GM19467 (cell line): Measurements from ENCODE around the gene ALDH1L1.

Experiments used
- ATAC-seq: cut with Tn5 transposase; IDR thresholded peaks from one replicate; pipeline ENCODE4 v1.9.1; 2021; ENCODE audit warnings: mild to moderate bottlenecking, moderate library complexity; ENCODE audit not compliant: unreplicated experiment

The ALDH1L1 gene

GRCh38 chr3:126124148-126124868, 56.1 kb downstream of the ALDH1L1 start:
- ATAC-seq, result no peak

- no peak for ATAC-seq
Measured at GRCh38 chr3:126121632-126122031, 58.8 kb downstream of the ALDH1L1 start.

GRCh38 chr3:126121074-126121473, 59.3 kb downstream of the ALDH1L1 start:
- ATAC-seq, result no peak

DNA sequence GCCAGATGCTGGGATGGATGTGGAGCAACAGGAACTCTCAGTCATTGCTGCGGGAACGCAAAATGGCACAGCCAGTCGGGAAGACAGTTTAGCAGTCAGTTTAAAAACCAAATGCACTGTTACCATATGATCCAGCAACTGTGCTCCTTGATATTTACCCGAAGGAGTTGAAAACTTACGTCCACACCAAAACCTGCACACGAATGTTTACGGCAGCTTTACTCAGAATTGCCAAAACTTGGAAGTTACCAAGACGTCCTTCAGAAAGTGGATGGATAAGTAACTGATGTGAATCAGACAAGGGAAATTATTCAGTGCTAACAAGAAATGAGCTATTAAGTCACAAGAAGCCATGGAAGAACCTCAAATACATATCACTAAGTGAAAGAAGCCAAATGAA, 60.4 kb downstream of the ALDH1L1 start:
- no peak for ATAC-seq

- ATAC-seq, result no peak
Measured at GRCh38 chr3:126119008-126119675, 61.2 kb downstream of the ALDH1L1 start.

GRCh38 chr3:126118591-126118990, 61.8 kb downstream of the ALDH1L1 start:
- ATAC-seq, result no peak

DNA sequence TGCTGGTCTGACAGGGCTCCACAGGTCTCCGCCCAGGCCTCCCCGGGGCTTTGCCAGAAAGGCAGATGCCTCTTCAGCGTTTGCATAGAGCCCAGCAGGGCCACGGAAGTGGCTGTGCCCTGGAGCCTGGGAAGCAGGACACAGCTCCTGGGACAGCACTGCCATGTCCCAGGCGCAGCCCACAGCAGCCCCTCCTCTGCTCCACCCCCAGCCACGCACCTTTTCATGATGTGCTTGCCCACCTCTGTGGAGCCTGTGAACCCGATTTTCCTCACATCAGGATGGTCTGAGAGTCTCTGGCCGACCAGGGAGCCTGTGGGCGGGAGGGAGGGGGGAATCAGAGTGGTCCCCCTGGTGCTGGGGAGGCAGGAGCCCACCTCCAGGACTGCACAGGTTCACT, 62.6 kb downstream of the ALDH1L1 start:
- no peak for ATAC-seq

DNA sequence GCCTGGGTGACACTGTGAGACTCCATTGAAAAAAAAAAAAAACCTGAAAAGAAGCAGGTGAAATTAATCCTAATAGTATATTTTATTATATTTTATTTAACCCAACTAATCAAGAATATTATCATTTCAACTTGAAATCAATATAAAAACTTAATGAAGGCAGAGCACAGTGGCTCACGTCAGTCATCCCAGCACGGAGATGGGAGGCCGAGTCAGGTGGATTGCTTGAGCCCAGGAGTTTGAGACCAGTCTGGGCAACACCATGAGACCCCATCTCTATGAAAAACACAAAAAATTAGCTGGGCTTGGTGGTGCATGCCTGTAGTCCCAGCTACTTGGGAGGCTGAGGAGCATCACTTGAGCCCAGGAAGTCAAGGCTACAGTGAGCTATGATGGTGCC, 63.2 kb downstream of the ALDH1L1 start:
- no peak for ATAC-seq

DNA sequence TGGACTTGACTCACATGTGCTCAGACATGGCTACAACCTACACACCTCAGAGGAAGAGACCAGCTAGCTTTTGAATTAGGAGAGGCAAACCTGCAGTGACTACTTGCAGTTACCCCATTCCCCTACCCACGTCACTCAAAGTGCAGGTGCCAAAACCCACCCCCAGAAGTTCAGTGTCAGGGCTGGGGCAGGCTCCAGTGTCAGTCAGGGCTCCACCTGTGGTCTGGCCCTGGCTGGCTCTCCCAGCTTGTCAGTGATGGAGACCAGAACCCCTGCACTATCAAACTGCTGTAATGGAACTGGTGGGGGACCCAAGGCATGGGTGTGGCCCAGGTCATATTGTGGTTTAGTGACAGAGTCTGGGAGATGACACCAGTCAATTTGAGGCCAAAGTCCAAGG, 63.9 kb downstream of the ALDH1L1 start:
- ATAC-seq, result no peak

DNA sequence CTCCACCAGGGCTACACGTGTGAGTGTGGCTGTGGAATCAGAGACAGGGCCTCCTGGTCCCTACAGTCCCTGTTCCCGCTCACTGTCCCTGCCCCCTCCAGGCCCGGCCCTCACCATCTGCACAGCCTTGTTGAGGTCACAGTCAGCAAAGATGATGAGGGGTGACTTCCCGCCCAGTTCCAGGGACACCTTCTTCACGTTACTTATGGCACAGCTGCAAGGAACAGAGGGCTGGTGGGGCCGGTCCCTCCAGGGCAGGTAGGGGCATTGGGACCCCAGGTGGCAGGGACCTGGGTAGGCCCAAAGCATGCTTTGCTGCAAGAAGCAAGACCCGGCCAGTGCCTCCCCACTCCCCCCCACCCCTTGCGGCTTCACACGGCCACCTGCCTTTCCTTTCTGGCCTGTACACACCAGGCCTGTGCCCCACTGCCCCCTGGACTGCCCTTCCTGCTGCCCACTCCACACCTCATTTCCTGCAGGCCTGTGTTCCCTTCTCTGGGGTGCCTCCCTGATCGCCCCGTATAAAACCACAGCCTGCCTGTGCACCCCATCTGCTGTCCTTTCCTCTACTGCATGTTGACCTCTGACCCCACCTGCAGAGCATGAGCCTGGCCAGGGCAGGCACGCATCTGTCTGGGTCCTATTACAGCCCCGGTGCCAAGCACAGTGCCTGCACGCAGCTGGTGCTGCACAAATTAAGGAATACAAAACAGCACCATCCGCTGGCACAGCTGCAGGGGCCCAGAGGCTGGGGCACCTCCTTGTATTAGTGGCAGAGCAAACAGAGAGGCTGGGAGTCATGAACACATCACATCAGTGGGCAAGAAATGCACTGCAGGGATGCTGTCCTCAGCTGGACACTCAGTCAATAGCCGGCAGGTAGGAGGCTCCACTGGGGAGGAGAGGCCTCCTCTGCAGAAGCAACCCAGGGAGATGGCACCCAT, 65.7 kb downstream of the ALDH1L1 start:
- ATAC-seq, result no peak

DNA sequence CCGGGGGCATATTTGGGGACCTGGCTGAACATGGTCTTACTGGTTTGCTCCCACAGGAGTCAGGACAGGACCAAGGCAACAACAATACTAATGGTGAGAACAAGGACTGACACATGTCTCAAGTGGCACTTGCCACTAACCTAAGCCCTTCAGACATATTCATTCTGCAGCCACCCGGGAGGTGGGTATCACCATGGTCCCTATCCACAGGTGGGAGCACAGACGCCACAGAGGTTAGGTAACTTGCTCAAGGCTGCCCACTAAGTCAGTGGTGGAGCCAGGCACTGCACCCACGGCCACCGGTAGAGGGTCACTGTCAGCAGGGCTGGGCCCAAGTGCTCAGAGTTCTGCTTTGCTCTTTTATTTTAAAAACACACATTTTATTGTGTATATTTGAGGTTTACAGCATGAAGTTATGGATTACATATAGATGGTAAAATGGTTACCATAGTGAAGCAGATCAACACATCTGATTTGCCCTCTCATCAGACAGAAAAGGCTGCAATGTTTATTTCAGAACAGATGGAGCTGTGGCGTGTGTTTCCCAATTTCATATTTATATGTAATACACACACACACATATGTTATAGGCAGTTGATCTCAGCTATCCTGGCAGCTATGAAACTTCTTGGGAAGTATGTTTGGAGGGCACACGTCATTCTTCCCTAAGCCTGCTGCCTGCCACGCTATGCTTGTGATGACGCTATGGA, 66.5 kb downstream of the ALDH1L1 start:
- no peak for ATAC-seq

GRCh38 chr3:126113238-126113555, 67.2 kb downstream of the ALDH1L1 start:
- ATAC-seq, result no peak

GRCh38 chr3:126112531-126113237, 67.7 kb downstream of the ALDH1L1 start:
- no peak for ATAC-seq

DNA sequence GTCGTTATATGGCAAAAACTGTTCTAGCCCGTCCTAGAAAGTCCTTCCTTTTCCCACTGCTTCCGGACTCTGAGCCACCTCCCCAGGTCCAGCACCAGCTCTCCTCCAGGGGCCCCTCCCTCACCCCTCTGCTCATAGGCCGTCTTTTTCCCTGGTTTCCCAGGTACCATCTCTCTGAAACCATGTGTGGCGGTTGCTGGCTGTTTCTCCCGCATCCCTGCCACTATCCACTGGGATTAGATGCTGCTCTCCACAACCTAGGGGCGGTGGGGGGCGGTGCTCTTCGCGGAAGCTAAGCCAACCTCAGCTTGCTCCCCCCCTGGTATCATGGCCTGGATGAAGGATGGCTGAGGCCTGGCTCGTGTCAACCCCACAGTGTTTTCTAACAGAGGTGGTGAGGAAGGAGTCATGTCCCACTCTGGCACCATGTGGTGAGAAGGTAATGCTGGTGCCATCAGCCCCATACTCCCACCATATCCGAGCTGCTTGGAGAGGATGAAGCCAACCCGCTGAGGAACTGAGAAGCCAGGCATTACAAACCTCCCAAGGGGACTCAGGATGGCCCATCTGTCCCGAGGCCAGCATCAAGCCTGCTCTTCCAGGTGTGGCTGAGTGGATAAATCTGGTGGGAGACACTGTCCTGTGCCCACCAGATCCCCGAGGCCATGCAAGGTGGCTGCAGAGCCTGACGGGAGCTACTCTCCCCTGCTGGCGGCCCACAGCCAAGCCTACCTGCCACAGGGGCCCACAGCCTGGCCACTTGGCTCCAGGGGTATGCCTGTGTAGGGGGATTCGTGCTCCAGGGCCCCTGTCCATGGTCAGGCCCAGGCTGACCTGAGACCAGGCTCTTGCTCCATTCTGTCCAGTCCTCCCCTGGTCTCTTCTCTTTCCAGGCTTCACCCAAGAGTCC, 68.6 kb downstream of the ALDH1L1 start:
- no peak for ATAC-seq

DNA sequence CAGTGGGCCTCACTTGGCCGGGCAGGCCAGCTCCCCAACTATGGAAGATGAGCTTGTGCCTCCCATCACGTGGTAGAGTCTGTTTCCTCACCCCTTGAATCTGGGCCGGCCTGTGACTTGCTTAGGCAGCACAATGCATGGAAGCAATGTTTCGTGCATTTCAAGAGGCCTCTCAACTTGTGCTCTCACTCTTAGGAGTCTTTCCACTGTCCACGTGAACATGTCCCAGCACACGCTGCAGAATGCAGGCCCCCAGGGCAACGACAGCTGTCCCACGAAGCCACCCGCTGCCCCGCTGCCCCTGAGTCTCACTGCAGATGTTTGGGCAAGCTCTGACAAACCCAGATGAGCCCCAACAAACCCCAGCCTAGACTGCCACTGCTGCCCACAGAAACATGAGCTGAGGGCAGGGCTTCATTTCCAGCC, 69.2 kb downstream of the ALDH1L1 start:
- no peak for ATAC-seq

DNA sequence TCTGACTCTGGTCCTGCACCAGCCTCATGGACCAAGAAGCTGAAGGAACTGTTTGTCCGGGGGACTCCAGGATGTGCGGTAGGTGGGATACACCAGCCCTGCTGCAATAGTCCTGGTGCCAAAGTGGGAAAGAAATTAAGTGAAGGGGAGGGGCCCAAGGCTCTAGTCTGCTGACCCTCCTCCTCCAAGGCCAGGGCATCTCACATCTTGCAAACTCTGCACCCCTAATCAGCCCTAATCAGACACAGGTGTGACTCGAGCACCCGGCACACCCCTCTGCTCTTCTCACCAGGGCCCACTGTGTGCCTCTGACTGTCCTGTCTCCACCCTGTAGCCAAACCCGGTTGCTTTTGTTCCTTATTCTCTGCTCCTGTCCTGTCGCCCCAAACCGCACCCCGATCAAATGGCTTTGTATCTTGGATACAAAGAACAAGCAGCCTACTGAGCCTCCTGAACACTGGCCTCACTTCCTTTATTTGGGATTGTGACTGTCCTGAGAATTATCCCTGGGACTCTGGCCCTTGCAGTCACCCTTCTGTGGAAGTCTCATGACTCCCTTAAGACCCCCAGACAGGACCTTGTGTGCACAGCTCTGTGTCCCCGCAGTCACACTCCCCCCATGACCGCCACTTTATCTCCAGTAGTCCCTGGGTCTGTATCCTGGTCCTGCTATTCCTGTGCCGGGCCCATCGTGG, 69.8 kb downstream of the ALDH1L1 start:
- no peak for ATAC-seq

- ATAC-seq, result no peak
Measured at GRCh38 chr3:126109880-126110235, 70.5 kb downstream of the ALDH1L1 start.

GRCh38 chr3:126109146-126109879, 71.1 kb downstream of the ALDH1L1 start:
- ATAC-seq, result no peak
